HCT116 (cell line): ENCODE data around the gene STK32C. TPM values are rescaled to one million over a fixed set of nuclear protein-coding genes. Genes with fewer than 3 reads are reported as not detected.

Source experiments
- ATAC-seq: fragments of 200-7000 bp; cut with Tn5 transposase; 2 replicates; pipeline ENCODE4 v1.9.1; 2020; ENCODE audit warnings: mild to moderate bottlenecking, moderate library complexity
- BruUV-seq: library from RNA; stranded (reverse); fragments of 400-500 nt; replicated peaks from 2 replicates; lab custom pipeline; 2021; lab: Mats Ljungman, UMichigan
- CTCF ChIA-PET: fragments of 300-600 bp; sonication (Branson Sonifier 250); formaldehyde crosslinking; loops from one replicate; lab custom pipeline; 2021; ENCODE audit warnings: antibody characterized with exemption; lab: Charles Lee
- POLR2A ChIA-PET: fragments of 300-600, 350-600 bp; sonication (Branson Sonifier 250); formaldehyde crosslinking; loops from one replicate; lab custom pipeline; 2021; ENCODE audit warnings: antibody characterized with exemption; lab: Charles Lee
- RAD21 ChIA-PET, 2 experiments: fragments of 300-600 bp; sonication (Branson Sonifier 250); formaldehyde crosslinking; loops; one replicate each; lab custom pipeline; 2023; ENCODE audit warnings: low total read pairs in 2 of 2; ENCODE audit not compliant: uncharacterized antibody in 2 of 2, unreplicated experiment in 2 of 2, low non-redundant PET in 1 of 2; lab: Charles Lee
- DNase-seq: peaks from one replicate; pipeline ENCODE4 v3.0.0-alpha.2; 2010; ENCODE audit warnings: low read depth, low spot score
- H2AFZ ChIP-seq: fragments of 200-600 bp; shearing (Covaris generic), sonication (generic); 2 replicates; pipeline ENCODE4 v1.6.1; 2017; ENCODE audit warnings: low read depth, mixed run types, mixed read lengths, antibody characterized with exemption, low read length; ENCODE audit not compliant: poor library complexity, severe bottlenecking
- H3K27ac ChIP-seq: 2 replicates; pipeline ENCODE4 v1.5.1; 2012; ENCODE audit warnings: low read depth, low read length
- H3K27me3 ChIP-seq: fragments of 200-600 bp; sonication (generic); 2 replicates; pipeline ENCODE4 v1.6.1; 2016; ENCODE audit warnings: mixed run types, low read length, mixed read lengths; ENCODE audit not compliant: insufficient read depth
- H3K36me3 ChIP-seq, 2 experiments: fragments of 200-500 bp in 1 of 2; fragments of 200-600 bp in 1 of 2; sonication (Bioruptor generic) in 1 of 2; sonication (generic) in 1 of 2; 2 replicates each; pipeline versions ENCODE4 v1.5.1 to v1.6.1; 2014 to 2016; ENCODE audit warnings: low read length in 2 of 2, inconsistent platforms in 1 of 2, mixed read lengths in 1 of 2, mixed run types in 1 of 2; ENCODE audit not compliant: insufficient read depth in 2 of 2, control insufficient read depth in 1 of 2
- H3K4me1 ChIP-seq, 2 experiments: fragments of 200-600 bp in 1 of 2; sonication (generic) in 1 of 2; 2 replicates each; pipeline versions ENCODE4 v1.5.1 to v1.6.1; 2012 to 2017; ENCODE audit warnings: low read length in 2 of 2, inconsistent platforms in 1 of 2, mild to moderate bottlenecking in 1 of 2, mixed read lengths in 1 of 2, mixed run types in 1 of 2, moderate library complexity in 1 of 2; ENCODE audit not compliant: insufficient read depth in 2 of 2, control insufficient read depth in 1 of 2
- H3K4me2 ChIP-seq: fragments of 200-600 bp; sonication (generic); 2 replicates; pipeline ENCODE4 v1.6.1; 2017; ENCODE audit warnings: mixed run types, low read length, mixed read lengths
- H3K4me3 ChIP-seq, 2 experiments: fragments of 200-600 bp in 1 of 2; sonication (generic) in 1 of 2; replicated peaks in 1 of 2; 2 replicates each; pipeline ENCODE4 v1.5.1; 2011 to 2016; ENCODE audit warnings: low read length in 2 of 2, control low read depth in 1 of 2, low read depth in 1 of 2, mild to moderate bottlenecking in 1 of 2, mixed read lengths in 1 of 2, mixed run types in 1 of 2
- H3K79me2 ChIP-seq: fragments of 200-600 bp; sonication (generic); 2 replicates; pipeline ENCODE4 v1.6.1; 2017; ENCODE audit warnings: mild to moderate bottlenecking, mixed run types, low read length, moderate library complexity, mixed read lengths; ENCODE audit not compliant: insufficient read depth
- H3K9ac ChIP-seq: fragments of 200-600 bp; sonication (generic); 2 replicates; pipeline ENCODE4 v1.6.1; 2016; ENCODE audit warnings: low read length, mixed read lengths
- H3K9me2 ChIP-seq: fragments of 200-600 bp; sonication (generic), shearing (Covaris generic); 2 replicates; pipeline ENCODE4 v1.6.1; 2017; ENCODE audit warnings: mixed run types, mild to moderate bottlenecking, moderate library complexity; ENCODE audit not compliant: insufficient read depth
- H3K9me3 ChIP-seq, 2 experiments: fragments of 200-500 bp in 1 of 2; fragments of 200-600 bp in 1 of 2; sonication (Bioruptor generic) in 1 of 2; sonication (generic) in 1 of 2; 2 replicates each; pipeline ENCODE4 v1.6.1; 2014 to 2017; ENCODE audit warnings: low read length in 2 of 2, mixed read lengths in 2 of 2, inconsistent platforms in 1 of 2, low read depth in 1 of 2, mild to moderate bottlenecking in 1 of 2, mixed run types in 1 of 2, moderate library complexity in 1 of 2; ENCODE audit not compliant: control insufficient read depth in 1 of 2, insufficient read depth in 1 of 2
- H4K20me1 ChIP-seq: fragments of 200-600 bp; sonication (generic), shearing (Covaris generic); 2 replicates; pipeline ENCODE4 v1.6.1; 2017; ENCODE audit warnings: mixed run types, mild to moderate bottlenecking, moderate library complexity; ENCODE audit not compliant: insufficient read depth
- CBX3 ChIP-seq: IDR thresholded peaks from 2 replicates; pipeline ENCODE4 v1.6.1; 2012; ENCODE audit warnings: low read depth
- CEBPB ChIP-seq: IDR thresholded peaks from 2 replicates; pipeline ENCODE4 v1.6.1; 2012; ENCODE audit warnings: low read depth
- FOSL1 ChIP-seq: IDR thresholded peaks from 2 replicates; pipeline ENCODE4 v1.6.1; 2012; ENCODE audit warnings: low read depth
- JUND ChIP-seq: IDR thresholded peaks from 2 replicates; pipeline ENCODE4 v1.6.1; 2012
- POLR2AphosphoS5 ChIP-seq: IDR thresholded peaks from 2 replicates; pipeline ENCODE4 v1.6.1; 2011; ENCODE audit warnings: mild to moderate bottlenecking, low read depth, low read length, moderate library complexity
- RAD21 ChIP-seq: IDR thresholded peaks from 2 replicates; pipeline ENCODE4 v1.6.1; 2012; ENCODE audit warnings: low read depth, mild to moderate bottlenecking
- SP1 ChIP-seq: IDR thresholded peaks from 2 replicates; pipeline ENCODE4 v1.6.1; 2012; ENCODE audit warnings: low read depth
- TCF7L2 ChIP-seq: IDR thresholded peaks from 2 replicates; pipeline ENCODE4 v1.7.0; 2011; ENCODE audit warnings: borderline replicate concordance, inconsistent platforms; ENCODE audit not compliant: insufficient read depth, insufficient read length; ENCODE audit errors: extremely low read depth
- YY1 ChIP-seq: IDR thresholded peaks from 2 replicates; pipeline ENCODE4 v1.6.1; 2011; ENCODE audit warnings: low read length, low read depth, moderate library complexity, mild to moderate bottlenecking; ENCODE audit not compliant: insufficient replicate concordance; ENCODE audit errors: extremely low read depth
- ZFX ChIP-seq: fragments of 450-650 bp; IDR thresholded peaks from 2 replicates; pipeline ENCODE4 v1.6.1; 2017
- ZNF274 ChIP-seq: fragments of 200-500 bp; sonication (Bioruptor generic); IDR thresholded peaks from 2 replicates; pipeline ENCODE4 v1.6.1; 2014; ENCODE audit warnings: mild to moderate bottlenecking, low read depth, low read length, inconsistent platforms
- intact Hi-C: fragments of 100-400 bp; cut with micrococcal nuclease; formaldehyde crosslinking; loops from 2 replicates; pipeline ENCODE4 v1.10.0; 2022
- total RNA-seq: library from RNA; stranded (reverse); gene quantifications from one replicate; pipeline ENCODE4 v1.2.1, GENCODE V29; 2021; ENCODE audit not compliant: unreplicated experiment
- TF ChIP-seq, protein P1 (sequence below): IDR thresholded peaks from 2 replicates; pipeline ENCODE4 v1.6.1; 2011; ENCODE audit warnings: mild to moderate bottlenecking, low read length, moderate library complexity; ENCODE audit not compliant: insufficient replicate concordance; ENCODE audit errors: extremely low read depth
- TF ChIP-seq, protein P2 (sequence below): IDR thresholded peaks from 2 replicates; pipeline ENCODE4 v1.6.1; 2012

The STK32C gene
- total RNA-seq, 1 experiment from 2014 or later = 29.7 TPM

DNA sequence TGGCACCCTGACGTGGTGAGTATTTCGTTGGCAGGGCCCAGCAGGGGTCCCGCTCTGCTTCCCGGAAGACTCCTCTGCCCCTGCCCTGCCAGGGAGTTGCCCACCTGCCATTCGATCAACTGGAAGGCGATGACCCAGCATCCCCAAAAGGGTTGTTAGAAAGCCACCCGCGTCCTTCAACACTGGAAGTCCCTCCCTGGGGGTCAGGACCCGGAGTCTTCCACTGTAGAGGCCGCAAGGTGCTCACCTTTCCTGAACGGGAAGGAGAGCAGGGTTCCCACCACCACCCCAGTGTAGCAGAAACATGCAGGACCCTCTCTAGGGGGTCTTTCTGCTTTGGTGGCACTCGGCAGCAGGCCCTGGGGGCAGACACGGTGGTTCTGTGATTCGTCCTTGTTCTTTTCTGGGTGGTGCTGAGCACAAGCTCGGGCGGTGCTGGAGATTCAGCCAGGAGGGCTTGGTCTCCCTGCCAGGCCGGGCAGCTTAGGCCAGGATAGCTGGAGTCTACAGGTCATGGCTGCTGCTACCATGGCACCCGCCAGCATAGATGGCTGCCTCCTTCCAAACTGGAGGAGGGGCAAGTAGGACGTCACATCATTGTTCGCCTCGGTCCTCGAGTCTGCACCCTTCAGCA lies 140.6 kb downstream of the STK32C start (continued):
- TF ChIP-seq, protein P1, sequence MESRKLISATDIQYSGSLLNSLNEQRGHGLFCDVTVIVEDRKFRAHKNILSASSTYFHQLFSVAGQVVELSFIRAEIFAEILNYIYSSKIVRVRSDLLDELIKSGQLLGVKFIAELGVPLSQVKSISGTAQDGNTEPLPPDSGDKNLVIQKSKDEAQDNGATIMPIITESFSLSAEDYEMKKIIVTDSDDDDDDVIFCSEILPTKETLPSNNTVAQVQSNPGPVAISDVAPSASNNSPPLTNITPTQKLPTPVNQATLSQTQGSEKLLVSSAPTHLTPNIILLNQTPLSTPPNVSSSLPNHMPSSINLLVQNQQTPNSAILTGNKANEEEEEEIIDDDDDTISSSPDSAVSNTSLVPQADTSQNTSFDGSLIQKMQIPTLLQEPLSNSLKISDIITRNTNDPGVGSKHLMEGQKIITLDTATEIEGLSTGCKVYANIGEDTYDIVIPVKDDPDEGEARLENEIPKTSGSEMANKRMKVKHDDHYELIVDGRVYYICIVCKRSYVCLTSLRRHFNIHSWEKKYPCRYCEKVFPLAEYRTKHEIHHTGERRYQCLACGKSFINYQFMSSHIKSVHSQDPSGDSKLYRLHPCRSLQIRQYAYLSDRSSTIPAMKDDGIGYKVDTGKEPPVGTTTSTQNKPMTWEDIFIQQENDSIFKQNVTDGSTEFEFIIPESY = no peak
- TF ChIP-seq JUND (no peak), ZNF274 (no peak), FOSL1 (no peak), POLR2AphosphoS5 (no peak)

DNA sequence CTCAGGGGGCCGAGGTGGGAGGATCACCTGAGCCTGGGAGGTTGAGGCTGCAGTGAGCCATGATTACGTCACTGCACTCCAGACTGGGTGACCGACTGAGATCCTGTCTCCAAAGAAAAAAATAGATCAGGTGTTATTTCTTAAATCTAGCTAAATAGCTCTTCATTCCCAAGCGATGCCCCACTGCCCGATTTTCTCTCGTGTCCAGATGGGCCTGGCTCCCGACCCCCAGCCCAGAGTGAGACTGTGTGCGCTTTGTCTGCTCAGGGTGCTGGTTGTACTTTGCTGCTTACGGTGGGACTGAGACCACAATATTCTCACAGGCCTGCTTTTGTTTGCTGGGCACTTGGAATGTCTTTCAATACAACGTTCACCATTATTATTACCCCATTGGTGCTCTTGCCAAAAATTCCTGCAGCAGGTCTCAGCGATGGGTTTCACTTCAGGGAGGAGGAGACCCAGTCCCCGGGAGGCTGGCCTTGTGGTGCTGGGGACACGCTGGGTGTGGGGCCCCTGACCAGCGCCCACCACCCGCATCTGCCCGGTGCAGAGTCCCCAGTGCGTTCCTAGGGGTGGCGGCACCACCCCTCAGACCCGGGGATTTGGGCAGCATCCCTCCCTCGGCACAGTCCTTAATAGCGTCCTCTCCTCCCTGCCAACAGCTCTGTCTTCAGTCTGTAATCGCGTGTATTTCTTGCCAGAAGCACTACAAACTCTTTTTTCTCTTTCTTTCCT lies 141.4 kb downstream of the STK32C start:
- no peaks in the 10 kb centered on the region for H3K9me3 ChIP-seq
- H3K4me1 ChIP-seq = peaks cover 17 to 42% of the 10 kb centered on the region in 2 experiments; a peak in 3 of 4 replicates
- no peaks in the 10 kb centered on the region for H3K27me3 ChIP-seq
- H3K9ac ChIP-seq = no peak overlapping the region
- H3K9me2 ChIP-seq = no peaks in the 10 kb centered on the region
- ChIA-PET CTCF (no interaction called here), RAD21 (no interaction called here), POLR2A (no interaction called here)
- BruUV-seq = no TSS peak
- no peak overlapping the region for H3K4me2 ChIP-seq
- DNase-seq (no peak), ATAC-seq (no peak)
- no peaks in the 10 kb centered on the region for H3K79me2 ChIP-seq
- H3K4me3 ChIP-seq = no peak overlapping the region
- no peaks in the 10 kb centered on the region for H4K20me1 ChIP-seq
- H3K36me3 ChIP-seq = no peaks in the 10 kb centered on the region
- no peak for TF ChIP-seq POLR2AphosphoS5
- TF ChIP-seq, protein P2, sequence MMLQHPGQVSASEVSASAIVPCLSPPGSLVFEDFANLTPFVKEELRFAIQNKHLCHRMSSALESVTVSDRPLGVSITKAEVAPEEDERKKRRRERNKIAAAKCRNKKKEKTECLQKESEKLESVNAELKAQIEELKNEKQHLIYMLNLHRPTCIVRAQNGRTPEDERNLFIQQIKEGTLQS = no peak
- no peak for TF ChIP-seq ZFX
- TF ChIP-seq CBX3 = no peak
- no peak for TF ChIP-seq FOSL1
- no peak for TF ChIP-seq CEBPB
- no peak for TF ChIP-seq TCF7L2
- TF ChIP-seq RAD21 = no peak
- TF ChIP-seq SP1 = no peak
- no peak for TF ChIP-seq YY1
- TF ChIP-seq ZNF274 = no peak
- intact Hi-C loops = no loop called here
- no peak overlapping the region for H2AFZ ChIP-seq
- no peak overlapping the region for H3K27ac ChIP-seq
